HepG2 (cell line): ENCODE measurements around the gene KRT38.

Source experiments
- CEBPG ChIP-seq: IDR thresholded peaks from 2 replicates; pipeline ENCODE4 v1.6.1; 2016
- EP300 ChIP-seq, 3 experiments: sonication (generic) in 1 of 3; formaldehyde crosslinking in 1 of 3; IDR thresholded peaks; 2 replicates each; pipeline versions ENCODE4 v1.5.1 to v1.6.1; 2011 to 2020; ENCODE audit warnings: low read depth in 2 of 3, low read length in 2 of 3, borderline replicate concordance in 1 of 3, improper control_type of control experiment in 1 of 3, mild to moderate bottlenecking in 1 of 3, missing genetic modification reagents in 1 of 3, moderate library complexity in 1 of 3
- NFE2L2 ChIP-seq: fragments of 150-350 bp; IDR thresholded peaks from 2 replicates; pipeline ENCODE4 v1.6.1; 2014; ENCODE audit warnings: low read length
- ZNF333 ChIP-seq: sonication (generic); formaldehyde crosslinking; IDR thresholded peaks from 2 replicates; pipeline ENCODE4 v1.4.0; 2020; ENCODE audit warnings: mild to moderate bottlenecking, missing genetic modification reagents, borderline replicate concordance
- TF ChIP-seq, protein P1 (sequence below): sonication (generic); formaldehyde crosslinking; IDR thresholded peaks from 2 replicates; pipeline ENCODE4 v1.4.0; 2020; ENCODE audit warnings: missing genetic modification reagents

DNA sequence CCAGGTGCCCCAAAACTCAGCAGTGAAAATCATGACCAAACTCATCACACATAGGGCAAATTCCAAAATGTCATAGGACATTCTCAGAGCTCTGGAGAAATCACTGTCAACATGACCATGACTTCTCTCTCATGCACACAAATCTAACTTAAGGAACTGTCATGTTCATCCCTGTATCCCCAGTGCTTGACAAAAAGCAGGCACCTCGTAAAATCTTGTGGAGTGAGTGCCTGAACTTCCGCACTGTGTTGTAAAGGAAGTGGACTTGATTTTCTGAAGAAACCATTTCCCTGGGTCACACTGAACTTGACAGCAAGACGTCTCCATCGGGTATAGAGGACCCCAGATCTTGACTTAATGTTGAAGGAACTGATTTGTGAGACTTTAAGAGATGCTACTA lies 19.2 kb downstream of the KRT38 start:
- TF ChIP-seq ZNF333 (CRISPR knock-in tag) (no peak), CEBPG (CRISPR knock-in tag) (no peak), EP300 (IDR thresholded peaks at IDR 0.05; ENCODE audit: low read depth in 2 of 2, low read length in 2 of 2) (no peak), EP300 (CRISPR knock-in tag; IDR thresholded peaks at IDR 0.05; ENCODE audit: borderline replicate concordance) (no peak), NFE2L2 (no peak)
- TF ChIP-seq, protein P1, sequence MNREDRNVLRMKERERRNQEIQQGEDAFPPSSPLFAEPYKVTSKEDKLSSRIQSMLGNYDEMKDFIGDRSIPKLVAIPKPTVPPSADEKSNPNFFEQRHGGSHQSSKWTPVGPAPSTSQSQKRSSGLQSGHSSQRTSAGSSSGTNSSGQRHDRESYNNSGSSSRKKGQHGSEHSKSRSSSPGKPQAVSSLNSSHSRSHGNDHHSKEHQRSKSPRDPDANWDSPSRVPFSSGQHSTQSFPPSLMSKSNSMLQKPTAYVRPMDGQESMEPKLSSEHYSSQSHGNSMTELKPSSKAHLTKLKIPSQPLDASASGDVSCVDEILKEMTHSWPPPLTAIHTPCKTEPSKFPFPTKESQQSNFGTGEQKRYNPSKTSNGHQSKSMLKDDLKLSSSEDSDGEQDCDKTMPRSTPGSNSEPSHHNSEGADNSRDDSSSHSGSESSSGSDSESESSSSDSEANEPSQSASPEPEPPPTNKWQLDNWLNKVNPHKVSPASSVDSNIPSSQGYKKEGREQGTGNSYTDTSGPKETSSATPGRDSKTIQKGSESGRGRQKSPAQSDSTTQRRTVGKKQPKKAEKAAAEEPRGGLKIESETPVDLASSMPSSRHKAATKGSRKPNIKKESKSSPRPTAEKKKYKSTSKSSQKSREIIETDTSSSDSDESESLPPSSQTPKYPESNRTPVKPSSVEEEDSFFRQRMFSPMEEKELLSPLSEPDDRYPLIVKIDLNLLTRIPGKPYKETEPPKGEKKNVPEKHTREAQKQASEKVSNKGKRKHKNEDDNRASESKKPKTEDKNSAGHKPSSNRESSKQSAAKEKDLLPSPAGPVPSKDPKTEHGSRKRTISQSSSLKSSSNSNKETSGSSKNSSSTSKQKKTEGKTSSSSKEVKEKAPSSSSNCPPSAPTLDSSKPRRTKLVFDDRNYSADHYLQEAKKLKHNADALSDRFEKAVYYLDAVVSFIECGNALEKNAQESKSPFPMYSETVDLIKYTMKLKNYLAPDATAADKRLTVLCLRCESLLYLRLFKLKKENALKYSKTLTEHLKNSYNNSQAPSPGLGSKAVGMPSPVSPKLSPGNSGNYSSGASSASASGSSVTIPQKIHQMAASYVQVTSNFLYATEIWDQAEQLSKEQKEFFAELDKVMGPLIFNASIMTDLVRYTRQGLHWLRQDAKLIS (CRISPR knock-in tag) = no peak
